ENCODE measurements around the gene ADCY9. TPM values are rescaled to one million over a fixed set of nuclear protein-coding genes. Genes with fewer than 3 reads are reported as not detected.

Gene ADCY9
- total and polyA plus RNA-seq, 7 donors, result 1.8 to 28.0 (median 12.5) TPM

GRCh38 chr16:3993052-3993785, 123.0 kb downstream of the ADCY9 start:
- WGBS, 2 donors, result 93 to 95% methylated on average over 36 of the region's 36 CpGs
- Histone ChIP-seq H3K27ac (no peak overlapping the region), H3K36me3 (no peaks in the 10 kb centered on the region), H3K27me3 (no peaks in the 10 kb centered on the region), H3K9me3 (no peaks in the 10 kb centered on the region), H3K4me1 (no peaks in the 10 kb centered on the region), H3K4me3 (no peak overlapping the region)
- TF ChIP-seq EP300 (IDR thresholded peaks at IDR 0.05), result no peak
- TF ChIP-seq POLR2AphosphoS5 (IDR thresholded peaks at IDR 0.05), result no peak
- no peak for TF ChIP-seq CTCF (IDR thresholded peaks at IDR 0.05)
- TF ChIP-seq POLR2A (IDR thresholded peaks at IDR 0.05), result no peak
- DNase-seq, result no peak
- intact Hi-C loops (cut with DNase I), result no loop called here

- no peak for DNase-seq
- TF ChIP-seq CTCF (IDR thresholded peaks at IDR 0.05), result no peak
- TF ChIP-seq POLR2AphosphoS5 (IDR thresholded peaks at IDR 0.05), result no peak
- TF ChIP-seq POLR2A (IDR thresholded peaks at IDR 0.05), result no peak
- no peak for TF ChIP-seq EP300 (IDR thresholded peaks at IDR 0.05)
- Histone ChIP-seq H3K9me3 (no peaks in the 10 kb centered on the region), H3K4me1 (no peaks in the 10 kb centered on the region), H3K27ac (no peak overlapping the region), H3K36me3 (peaks cover 0 to 4% (median 0%) of the 10 kb centered on the region in 4 donors), H3K4me3 (no peak overlapping the region), H3K27me3 (no peaks in the 10 kb centered on the region)
- 88% methylated on average over 35 of the region's 35 CpGs for WGBS, 2 donors
- intact Hi-C loops (cut with DNase I), result no loop called here
These were observed 123.8 kb downstream of the ADCY9 start for GRCh38 chr16:3992297-3993051.

GRCh38 chr16:3988824-3989223, 127.4 kb downstream of the ADCY9 start:
- Histone ChIP-seq H3K27me3 (no peaks in the 10 kb centered on the region), H3K4me3 (no peak overlapping the region), H3K4me1 (no peaks in the 10 kb centered on the region), H3K9me3 (no peaks in the 10 kb centered on the region), H3K27ac (no peak overlapping the region), H3K36me3 (peaks cover 0 to 6% (median 0%) of the 10 kb centered on the region in 4 donors)
- 90 to 91% methylated on average over 10 of the region's 10 CpGs for WGBS, 2 donors
- intact Hi-C loops (cut with DNase I), result loop anchor here (10.0 kb wide), 1 partner anchor 196 kb away; no protein-coding TSS in a partner anchor
- no peak for DNase-seq
- TF ChIP-seq EP300 (IDR thresholded peaks at IDR 0.05) (no peak), CTCF (IDR thresholded peaks at IDR 0.05) (no peak), POLR2A (IDR thresholded peaks at IDR 0.05) (no peak), POLR2AphosphoS5 (IDR thresholded peaks at IDR 0.05) (no peak)

- intact Hi-C loops (cut with DNase I), result loop anchor here (10.0 kb wide), 1 partner anchor 197 kb away; no protein-coding TSS in a partner anchor
- 87 to 92% methylated on average over 9 of the region's 9 CpGs for WGBS, 2 donors
These were observed 128.2 kb downstream of the ADCY9 start for GRCh38 chr16:3988011-3988410.

More at GRCh38 chr16:3988011-3988410, 128.2 kb downstream of the ADCY9 start:
- H3K4me1 ChIP-seq, result peaks cover 0 to 5% (median 4%) of the 10 kb centered on the region in 4 donors
- no peak overlapping the region for H3K4me3 ChIP-seq
- no peak for DNase-seq
- H3K27me3 ChIP-seq, result no peaks in the 10 kb centered on the region
- TF ChIP-seq EP300 (IDR thresholded peaks at IDR 0.05) (no peak), POLR2AphosphoS5 (IDR thresholded peaks at IDR 0.05) (no peak), POLR2A (IDR thresholded peaks at IDR 0.05) (no peak), CTCF (IDR thresholded peaks at IDR 0.05) (no peak)
- no peaks in the 10 kb centered on the region for H3K9me3 ChIP-seq
- no peak overlapping the region for H3K27ac ChIP-seq
- peaks cover 0 to 6% (median 0%) of the 10 kb centered on the region in 4 donors for H3K36me3 ChIP-seq
